AG04450 (cell line): ENCODE measurements around the gene DMD. TPM values are rescaled to one million over a fixed set of nuclear protein-coding genes. Genes with fewer than 3 reads are reported as not detected.

Source experiments
- CTCF ChIA-PET: fragments of 300-600, 350-600 bp; formaldehyde crosslinking; extraction: SDS; loops from one replicate; lab custom pipeline; 2022; ENCODE audit warnings: antibody characterized with exemption, inconsistent platforms; lab: Charles Lee
- POLR2A ChIA-PET: fragments of 350-600 bp; formaldehyde crosslinking; extraction: SDS; loops from one replicate; lab custom pipeline; 2021; ENCODE audit warnings: antibody characterized with exemption, inconsistent platforms; lab: Yijun Ruan, JAX
- DNase-seq: peaks from one replicate; pipeline ENCODE4 v3.0.0-alpha.2; 2011; ENCODE audit warnings: low read depth, low spot score
- H3K27ac ChIP-seq: one replicate; pipeline ENCODE4 v1.5.1; 2012; ENCODE audit warnings: low read depth, low read length, control low read depth
- H3K27me3 ChIP-seq: one replicate; pipeline ENCODE4 v1.6.0; 2012; ENCODE audit warnings: low read length; ENCODE audit not compliant: control insufficient read depth, insufficient read depth
- H3K4me3 ChIP-seq: 2 replicates; pipeline ENCODE4 v1.5.1; 2011; ENCODE audit warnings: mild to moderate bottlenecking, low read depth, low read length, control low read depth
- H3K9me3 ChIP-seq: 2 replicates; pipeline ENCODE4 v1.5.1; 2012; ENCODE audit warnings: low read length; ENCODE audit not compliant: control insufficient read depth, insufficient read depth
- CTCF ChIP-seq: IDR thresholded peaks from 2 replicates; pipeline ENCODE4 v1.5.1; 2011; ENCODE audit warnings: low read depth, low read length, control low read depth, inconsistent platforms
- polyA plus RNA-seq: library from polyadenylated mRNA; depleted of rRNA; stranded (reverse); fragments of >200 nt; gene quantifications from 2 replicates; pipeline ENCODE4 v1.2.3, GENCODE V29; 2011

DMD gene
- polyA plus RNA-seq, 1 experiment, result 7.6 TPM

- Histone ChIP-seq H3K4me3 (no peak overlapping the region), H3K9me3 (no peaks in the 10 kb centered on the region), H3K27ac (no peak overlapping the region), H3K27me3 (no peaks in the 10 kb centered on the region)
- DNase-seq, result no peak
- no peak for TF ChIP-seq CTCF
- POLR2A ChIA-PET, result no interaction called here
- CTCF ChIA-PET, result no interaction called here
Measured at GRCh38 chrX:31340587-31340986, 1870.8 kb downstream of the DMD start.

GRCh38 chrX:31338991-31339350, 1872.4 kb downstream of the DMD start:
- DNase-seq, result no peak
- ChIA-PET CTCF (no interaction called here), POLR2A (no interaction called here)
- no peak for TF ChIP-seq CTCF
- no peak overlapping the region for H3K4me3 ChIP-seq
- no peaks in the 10 kb centered on the region for H3K9me3 ChIP-seq
- H3K27ac ChIP-seq, result no peak overlapping the region
- no peaks in the 10 kb centered on the region for H3K27me3 ChIP-seq

- Histone ChIP-seq H3K9me3 (no peaks in the 10 kb centered on the region), H3K27ac (no peak overlapping the region), H3K4me3 (no peak overlapping the region), H3K27me3 (no peaks in the 10 kb centered on the region)
- POLR2A ChIA-PET, result no interaction called here
- CTCF ChIA-PET, result interaction anchor here (1.5 kb wide), 1 partner anchor 12 kb away, joined by 3 read pairs; no protein-coding TSS in a partner anchor
- DNase-seq, result no peak
- TF ChIP-seq CTCF, result no peak
Measured at GRCh38 chrX:31337332-31337731, 1874.0 kb downstream of the DMD start.

GRCh38 chrX:31336419-31336818, 1874.9 kb downstream of the DMD start:
- H3K27me3 ChIP-seq, result no peaks in the 10 kb centered on the region
- POLR2A ChIA-PET, result no interaction called here
- DNase-seq, result no peak
- no peak overlapping the region for H3K4me3 ChIP-seq
- H3K9me3 ChIP-seq, result no peaks in the 10 kb centered on the region
- CTCF ChIA-PET, result no interaction called here
- no peak overlapping the region for H3K27ac ChIP-seq
- no peak for TF ChIP-seq CTCF

GRCh38 chrX:31334997-31335396, 1876.4 kb downstream of the DMD start:
- ChIA-PET CTCF (no interaction called here), POLR2A (no interaction called here)
- Histone ChIP-seq H3K9me3 (no peaks in the 10 kb centered on the region), H3K4me3 (no peak overlapping the region), H3K27ac (no peak overlapping the region), H3K27me3 (no peaks in the 10 kb centered on the region)
- DNase-seq, result no peak
- TF ChIP-seq CTCF, result no peak
